Panc1 (cell line): ENCODE data around the gene TNRC18. TPM values are rescaled to one million over a fixed set of nuclear protein-coding genes. Genes with fewer than 3 reads are reported as not detected.

Source experiments
- ATAC-seq: fragments of 200-7000 bp; cut with Tn5 transposase; 2 replicates; pipeline ENCODE4 v1.9.1; 2020; ENCODE audit warnings: mild to moderate bottlenecking, moderate library complexity
- BruUV-seq: library from RNA; stranded (reverse); fragments of 400-500 nt; replicated peaks from 2 replicates; lab custom pipeline; 2021; lab: Mats Ljungman, UMichigan
- CTCF ChIA-PET: fragments of 300-600 bp; sonication (Branson Sonifier 250); formaldehyde crosslinking; loops from one replicate; lab custom pipeline; 2022; ENCODE audit warnings: antibody characterized with exemption; lab: Charles Lee
- POLR2A ChIA-PET: fragments of 300-600 bp; sonication (Branson Sonifier 250); formaldehyde crosslinking; loops from one replicate; lab custom pipeline; 2022; ENCODE audit warnings: antibody characterized with exemption; lab: Charles Lee
- DNase-seq: peaks from one replicate; pipeline ENCODE4 v3.0.0-alpha.2; 2010; ENCODE audit warnings: low read depth, low spot score
- H3K27ac ChIP-seq: 2 replicates; pipeline ENCODE4 v1.5.1; 2011; ENCODE audit warnings: mild to moderate bottlenecking, low read length, inconsistent platforms
- H3K27me3 ChIP-seq: fragments of 200-500 bp; sonication (Bioruptor generic); 2 replicates; pipeline ENCODE4 v1.6.0; 2014; ENCODE audit warnings: low read length, inconsistent platforms; ENCODE audit not compliant: control insufficient read depth, insufficient read depth
- H3K36me3 ChIP-seq: fragments of 200-500 bp; sonication (Bioruptor generic); 2 replicates; pipeline ENCODE4 v1.5.1; 2014; ENCODE audit warnings: inconsistent platforms, mild to moderate bottlenecking, low read length, moderate library complexity; ENCODE audit not compliant: control insufficient read depth, insufficient read depth
- H3K4me1 ChIP-seq: 2 replicates; pipeline ENCODE4 v1.5.1; 2011; ENCODE audit warnings: inconsistent platforms, mild to moderate bottlenecking, low read length, moderate library complexity; ENCODE audit not compliant: control insufficient read depth, insufficient read depth
- H3K4me3 ChIP-seq, 2 experiments: 2 replicates each; pipeline ENCODE4 v1.5.1; 2011 to 2012; ENCODE audit warnings: low read depth in 2 of 2, low read length in 2 of 2, mild to moderate bottlenecking in 2 of 2, inconsistent platforms in 1 of 2, moderate library complexity in 1 of 2
- H3K9me3 ChIP-seq: fragments of 200-500 bp; sonication (Bioruptor generic); 2 replicates; pipeline ENCODE4 v1.5.1; 2014; ENCODE audit warnings: low read depth, mild to moderate bottlenecking, inconsistent platforms, low read length, moderate library complexity; ENCODE audit not compliant: control insufficient read depth, insufficient read depth
- POLR2AphosphoS5 ChIP-seq: IDR thresholded peaks from 2 replicates; pipeline ENCODE4 v1.6.1; 2012; ENCODE audit warnings: mild to moderate bottlenecking, low read depth, low read length, moderate library complexity
- SIN3A ChIP-seq: IDR thresholded peaks from 2 replicates; pipeline ENCODE4 v1.6.1; 2012; ENCODE audit warnings: low read depth, mild to moderate bottlenecking, low read length, moderate library complexity, borderline replicate concordance; ENCODE audit not compliant: insufficient read depth
- TCF7L2 ChIP-seq: IDR thresholded peaks from 2 replicates; pipeline ENCODE4 v1.6.1; 2011; ENCODE audit warnings: mild to moderate bottlenecking, low read depth, low read length, inconsistent platforms
- in situ Hi-C: cut with HindIII; loops from 2 replicates; pipeline ENCODE4 v1.10.0; 2016; ENCODE audit warnings: low sequenced_read_pairs, low pct_unique_long_range_greater_than_20kb
- intact Hi-C: fragments of 100-400 bp; cut with micrococcal nuclease; formaldehyde crosslinking; loops from one replicate; pipeline ENCODE4 v1.10.0; 2022; ENCODE audit not compliant: unreplicated experiment
- total RNA-seq: library from RNA; stranded (reverse); gene quantifications from one replicate; pipeline ENCODE4 v1.2.1, GENCODE V29; 2021; ENCODE audit not compliant: unreplicated experiment
- TF ChIP-seq, protein P1 (sequence below), 2 experiments: IDR thresholded peaks; 2 replicates each; pipeline ENCODE4 v1.6.1; 2011 to 2012; ENCODE audit warnings: low read depth in 2 of 2, control low read depth in 1 of 2, low read length in 1 of 2, mild to moderate bottlenecking in 1 of 2, moderate library complexity in 1 of 2; ENCODE audit not compliant: insufficient read depth in 1 of 2
- TF ChIP-seq, protein P2 (sequence below): fragments of 450-650 bp; IDR thresholded peaks from 2 replicates; pipeline ENCODE4 v1.5.1; 2017; ENCODE audit warnings: mild to moderate bottlenecking

Gene TNRC18
- total RNA-seq, 1 experiment from 2014 or later: 148 TPM

DNA sequence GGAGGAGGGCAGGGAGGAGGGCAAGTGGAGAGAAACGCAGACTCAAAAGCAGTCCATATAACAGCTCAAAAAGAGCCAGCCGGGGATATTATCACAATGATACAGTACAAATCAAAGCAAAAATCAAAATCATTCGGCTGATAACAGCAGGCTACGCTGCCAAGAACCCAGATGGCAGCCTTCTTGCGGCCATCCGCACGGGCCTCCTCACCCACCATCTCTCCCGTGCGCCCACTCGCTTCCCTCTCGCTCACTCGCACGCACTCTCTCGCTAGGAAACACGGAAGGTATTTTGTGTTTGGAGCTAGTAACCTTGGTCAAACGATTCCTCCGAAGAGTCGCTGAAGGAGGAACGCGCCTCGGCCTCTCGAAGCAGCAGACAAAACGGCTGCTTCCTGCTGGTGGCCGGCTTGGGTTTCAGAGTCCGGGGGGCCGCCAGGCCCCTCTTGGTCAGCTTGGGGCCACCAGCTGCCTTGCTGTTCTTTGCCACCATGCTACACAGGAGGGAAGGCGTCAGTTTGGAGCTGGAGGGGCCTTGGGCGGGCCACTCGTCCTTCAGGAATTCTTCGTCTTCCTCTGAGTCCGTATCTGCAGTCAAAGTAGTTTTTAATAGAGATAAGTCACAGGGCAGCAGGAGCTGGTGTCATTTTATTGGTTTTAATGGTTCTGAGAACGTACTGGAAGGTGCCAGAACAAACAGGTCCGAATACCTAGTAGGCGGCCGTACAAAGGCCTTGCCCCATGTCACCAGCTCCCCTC is 71.9 kb downstream of the TNRC18 start:
- BruUV-seq: no TSS peak
- ATAC-seq: peak; percentile 8; the same call in 1 of the 2 replicates
- Histone ChIP-seq H3K9me3 (no peaks in the 10 kb centered on the region), H3K27ac (no peak overlapping the region), H3K4me3 (no peak overlapping the region), H3K4me1 (0 out of 2 replicates have a peak, but pooled peaks cover 5% of the 10 kb centered on the region), H3K36me3 (peaks cover 5% of the 10 kb centered on the region), H3K27me3 (no peaks in the 10 kb centered on the region)
- DNase-seq: no peak
- TF ChIP-seq, protein P1, sequence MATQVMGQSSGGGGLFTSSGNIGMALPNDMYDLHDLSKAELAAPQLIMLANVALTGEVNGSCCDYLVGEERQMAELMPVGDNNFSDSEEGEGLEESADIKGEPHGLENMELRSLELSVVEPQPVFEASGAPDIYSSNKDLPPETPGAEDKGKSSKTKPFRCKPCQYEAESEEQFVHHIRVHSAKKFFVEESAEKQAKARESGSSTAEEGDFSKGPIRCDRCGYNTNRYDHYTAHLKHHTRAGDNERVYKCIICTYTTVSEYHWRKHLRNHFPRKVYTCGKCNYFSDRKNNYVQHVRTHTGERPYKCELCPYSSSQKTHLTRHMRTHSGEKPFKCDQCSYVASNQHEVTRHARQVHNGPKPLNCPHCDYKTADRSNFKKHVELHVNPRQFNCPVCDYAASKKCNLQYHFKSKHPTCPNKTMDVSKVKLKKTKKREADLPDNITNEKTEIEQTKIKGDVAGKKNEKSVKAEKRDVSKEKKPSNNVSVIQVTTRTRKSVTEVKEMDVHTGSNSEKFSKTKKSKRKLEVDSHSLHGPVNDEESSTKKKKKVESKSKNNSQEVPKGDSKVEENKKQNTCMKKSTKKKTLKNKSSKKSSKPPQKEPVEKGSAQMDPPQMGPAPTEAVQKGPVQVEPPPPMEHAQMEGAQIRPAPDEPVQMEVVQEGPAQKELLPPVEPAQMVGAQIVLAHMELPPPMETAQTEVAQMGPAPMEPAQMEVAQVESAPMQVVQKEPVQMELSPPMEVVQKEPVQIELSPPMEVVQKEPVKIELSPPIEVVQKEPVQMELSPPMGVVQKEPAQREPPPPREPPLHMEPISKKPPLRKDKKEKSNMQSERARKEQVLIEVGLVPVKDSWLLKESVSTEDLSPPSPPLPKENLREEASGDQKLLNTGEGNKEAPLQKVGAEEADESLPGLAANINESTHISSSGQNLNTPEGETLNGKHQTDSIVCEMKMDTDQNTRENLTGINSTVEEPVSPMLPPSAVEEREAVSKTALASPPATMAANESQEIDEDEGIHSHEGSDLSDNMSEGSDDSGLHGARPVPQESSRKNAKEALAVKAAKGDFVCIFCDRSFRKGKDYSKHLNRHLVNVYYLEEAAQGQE (IDR thresholded peaks at IDR 0.05; ENCODE audit: insufficient read depth in 1 of 2, low read depth in 2 of 2, low read length in 1 of 2): no peak
- TF ChIP-seq POLR2AphosphoS5: no peak
- TF ChIP-seq SIN3A: no peak
- TF ChIP-seq, protein P2, sequence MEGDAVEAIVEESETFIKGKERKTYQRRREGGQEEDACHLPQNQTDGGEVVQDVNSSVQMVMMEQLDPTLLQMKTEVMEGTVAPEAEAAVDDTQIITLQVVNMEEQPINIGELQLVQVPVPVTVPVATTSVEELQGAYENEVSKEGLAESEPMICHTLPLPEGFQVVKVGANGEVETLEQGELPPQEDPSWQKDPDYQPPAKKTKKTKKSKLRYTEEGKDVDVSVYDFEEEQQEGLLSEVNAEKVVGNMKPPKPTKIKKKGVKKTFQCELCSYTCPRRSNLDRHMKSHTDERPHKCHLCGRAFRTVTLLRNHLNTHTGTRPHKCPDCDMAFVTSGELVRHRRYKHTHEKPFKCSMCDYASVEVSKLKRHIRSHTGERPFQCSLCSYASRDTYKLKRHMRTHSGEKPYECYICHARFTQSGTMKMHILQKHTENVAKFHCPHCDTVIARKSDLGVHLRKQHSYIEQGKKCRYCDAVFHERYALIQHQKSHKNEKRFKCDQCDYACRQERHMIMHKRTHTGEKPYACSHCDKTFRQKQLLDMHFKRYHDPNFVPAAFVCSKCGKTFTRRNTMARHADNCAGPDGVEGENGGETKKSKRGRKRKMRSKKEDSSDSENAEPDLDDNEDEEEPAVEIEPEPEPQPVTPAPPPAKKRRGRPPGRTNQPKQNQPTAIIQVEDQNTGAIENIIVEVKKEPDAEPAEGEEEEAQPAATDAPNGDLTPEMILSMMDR: no peak
- no peak for TF ChIP-seq TCF7L2
- ChIA-PET POLR2A (interaction anchor here (0.6 kb wide), 1 partner anchor 74 kb away, joined by 3 read pairs; no protein-coding TSS in a partner anchor), CTCF (interaction anchor here (0.6 kb wide), 1 partner anchor 244 kb away, joined by 3 read pairs; no protein-coding TSS in a partner anchor)
- intact Hi-C loops (no loop called here), in situ Hi-C loops (no loop called here)

DNA sequence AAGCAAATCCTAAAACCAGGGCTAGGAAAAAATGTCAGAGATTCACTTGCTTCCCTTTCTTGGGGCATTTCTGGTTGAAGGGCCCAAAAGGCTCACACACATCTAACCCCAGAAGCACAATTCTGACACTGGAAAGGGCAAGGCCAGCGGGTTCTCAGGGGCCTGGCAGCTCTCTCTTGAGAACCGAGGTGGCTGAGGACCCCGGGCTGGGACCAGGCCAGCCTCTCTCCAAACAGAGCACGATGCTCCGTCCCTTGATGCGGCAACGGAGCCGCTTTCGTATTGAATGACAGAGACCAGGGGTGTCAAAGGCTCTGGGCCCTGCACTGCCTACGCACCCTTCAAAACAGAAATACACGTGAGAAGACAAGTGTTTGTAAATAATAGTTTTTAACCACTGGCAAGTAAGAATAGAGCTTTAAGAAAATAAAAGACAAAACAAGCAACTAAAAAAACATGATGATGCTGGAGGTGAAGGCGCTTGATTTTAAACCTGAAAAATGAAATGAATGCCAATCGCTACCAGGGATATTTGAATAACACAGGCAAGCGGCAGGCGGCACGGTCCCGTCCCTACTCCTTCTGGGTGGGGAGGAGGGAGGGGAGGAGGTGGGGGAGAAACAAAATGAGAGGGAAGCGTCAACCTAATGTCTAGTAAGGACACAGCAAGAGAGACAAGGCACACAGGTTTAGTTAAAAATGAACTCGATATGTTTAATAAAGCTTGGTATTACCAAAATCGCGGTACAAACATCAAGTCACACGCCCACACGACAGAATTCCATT is 72.8 kb downstream of the TNRC18 start:
- DNase-seq (no peak), ATAC-seq (no peak)
- BruUV-seq: no TSS peak
- Histone ChIP-seq H3K9me3 (no peaks in the 10 kb centered on the region), H3K36me3 (peaks cover 5% of the 10 kb centered on the region), H3K4me1 (0 out of 2 replicates have a peak, but pooled peaks cover 5% of the 10 kb centered on the region), H3K27ac (no peak overlapping the region), H3K27me3 (no peaks in the 10 kb centered on the region), H3K4me3 (no peak overlapping the region)
- in situ Hi-C loops (no loop called here), intact Hi-C loops (no loop called here)
- POLR2A ChIA-PET: interaction anchor here (0.6 kb wide), 1 partner anchor 75 kb away, joined by 3 read pairs; no protein-coding TSS in a partner anchor
- 0 out of 2 replicates have a peak, but pooled peaks have one; percentile 23 for TF ChIP-seq POLR2AphosphoS5
- no peak for TF ChIP-seq TCF7L2
- CTCF ChIA-PET: interaction anchor here (0.6 kb wide), 1 partner anchor 245 kb away, joined by 3 read pairs; no protein-coding TSS in a partner anchor
